ENCODE data around the gene LARGE1. TPM values are rescaled to one million over a fixed set of nuclear protein-coding genes. Genes with fewer than 3 reads are reported as not detected.

Gene LARGE1
- total RNA-seq, 4 donors from 2014 or later = 24.9 to 51.0 (median 32.7) TPM

DNA sequence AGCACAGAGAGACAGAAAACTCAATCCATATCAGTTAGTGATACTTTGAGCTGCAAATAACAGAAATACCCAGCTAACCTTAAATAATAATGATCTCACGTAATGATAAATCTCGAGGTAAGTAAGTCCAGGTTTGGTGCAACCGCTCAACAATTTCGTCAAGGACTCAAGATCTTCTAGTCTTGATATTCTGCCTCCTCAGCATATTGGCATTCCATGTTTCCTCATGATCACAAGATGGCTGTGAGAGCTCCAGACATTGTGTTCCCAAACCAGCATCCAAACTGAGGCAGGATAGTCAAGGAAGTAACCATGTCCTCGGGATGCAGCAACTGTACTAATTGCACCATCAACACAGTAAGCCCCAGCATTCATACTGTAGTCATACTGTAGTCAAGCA is 7.5 kb upstream of the LARGE1 start:
- H3K4me1 ChIP-seq = peaks cover 0 to 16% (median 2%) of the 10 kb centered on the region in 4 donors
- no peaks in the 10 kb centered on the region for H3K27me3 ChIP-seq
- WGBS, 2 donors = 88 to 92% methylated on average over 5 of the region's 5 CpGs
- no peak for DNase-seq (ENCODE audit: low spot score in 2 of 2)
- no peak overlapping the region for H3K4me3 ChIP-seq
- H3K36me3 ChIP-seq = no peaks in the 10 kb centered on the region
- H3K27ac ChIP-seq = no peak overlapping the region
- TF ChIP-seq, protein P1, sequence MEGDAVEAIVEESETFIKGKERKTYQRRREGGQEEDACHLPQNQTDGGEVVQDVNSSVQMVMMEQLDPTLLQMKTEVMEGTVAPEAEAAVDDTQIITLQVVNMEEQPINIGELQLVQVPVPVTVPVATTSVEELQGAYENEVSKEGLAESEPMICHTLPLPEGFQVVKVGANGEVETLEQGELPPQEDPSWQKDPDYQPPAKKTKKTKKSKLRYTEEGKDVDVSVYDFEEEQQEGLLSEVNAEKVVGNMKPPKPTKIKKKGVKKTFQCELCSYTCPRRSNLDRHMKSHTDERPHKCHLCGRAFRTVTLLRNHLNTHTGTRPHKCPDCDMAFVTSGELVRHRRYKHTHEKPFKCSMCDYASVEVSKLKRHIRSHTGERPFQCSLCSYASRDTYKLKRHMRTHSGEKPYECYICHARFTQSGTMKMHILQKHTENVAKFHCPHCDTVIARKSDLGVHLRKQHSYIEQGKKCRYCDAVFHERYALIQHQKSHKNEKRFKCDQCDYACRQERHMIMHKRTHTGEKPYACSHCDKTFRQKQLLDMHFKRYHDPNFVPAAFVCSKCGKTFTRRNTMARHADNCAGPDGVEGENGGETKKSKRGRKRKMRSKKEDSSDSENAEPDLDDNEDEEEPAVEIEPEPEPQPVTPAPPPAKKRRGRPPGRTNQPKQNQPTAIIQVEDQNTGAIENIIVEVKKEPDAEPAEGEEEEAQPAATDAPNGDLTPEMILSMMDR (IDR thresholded peaks at IDR 0.05) = no peak
- TF ChIP-seq POLR2A (IDR thresholded peaks at IDR 0.05) (no peak), EP300 (IDR thresholded peaks at IDR 0.05) (no peak)
- no peaks in the 10 kb centered on the region for H3K9me3 ChIP-seq

DNA sequence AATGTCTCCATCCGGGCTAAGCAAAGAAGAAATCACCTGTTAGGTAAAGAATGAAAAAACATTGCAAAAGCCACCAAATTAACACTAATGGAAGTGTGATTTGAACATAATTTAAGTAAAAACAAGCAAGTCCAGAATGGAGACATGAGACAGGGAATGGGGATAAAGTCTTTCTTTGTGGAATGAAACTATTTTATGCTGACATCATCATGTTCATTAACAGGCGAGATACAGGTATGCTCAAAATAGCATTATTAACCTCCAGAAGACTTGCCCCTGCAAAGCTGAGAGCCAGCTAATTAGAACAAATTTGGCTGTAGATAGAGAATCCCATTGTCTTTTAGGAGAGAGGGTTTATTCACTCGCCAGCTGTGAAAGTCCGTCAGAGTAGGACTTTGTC is 4.9 kb upstream of the LARGE1 start:
- no peak overlapping the region for H3K27ac ChIP-seq
- peaks cover 0 to 18% (median 2%) of the 10 kb centered on the region in 4 donors for H3K4me1 ChIP-seq
- no peak overlapping the region for H3K4me3 ChIP-seq
- no peaks in the 10 kb centered on the region for H3K9me3 ChIP-seq
- no peak for DNase-seq (ENCODE audit: low spot score in 2 of 2)
- TF ChIP-seq POLR2A (IDR thresholded peaks at IDR 0.05) = no peak
- TF ChIP-seq EP300 (IDR thresholded peaks at IDR 0.05) = no peak
- TF ChIP-seq, protein P1 (IDR thresholded peaks at IDR 0.05) = no peak
- 80 to 90% methylated on average over 4 of the region's 4 CpGs for WGBS, 2 donors
- H3K36me3 ChIP-seq = no peaks in the 10 kb centered on the region
- H3K27me3 ChIP-seq = no peaks in the 10 kb centered on the region

DNA sequence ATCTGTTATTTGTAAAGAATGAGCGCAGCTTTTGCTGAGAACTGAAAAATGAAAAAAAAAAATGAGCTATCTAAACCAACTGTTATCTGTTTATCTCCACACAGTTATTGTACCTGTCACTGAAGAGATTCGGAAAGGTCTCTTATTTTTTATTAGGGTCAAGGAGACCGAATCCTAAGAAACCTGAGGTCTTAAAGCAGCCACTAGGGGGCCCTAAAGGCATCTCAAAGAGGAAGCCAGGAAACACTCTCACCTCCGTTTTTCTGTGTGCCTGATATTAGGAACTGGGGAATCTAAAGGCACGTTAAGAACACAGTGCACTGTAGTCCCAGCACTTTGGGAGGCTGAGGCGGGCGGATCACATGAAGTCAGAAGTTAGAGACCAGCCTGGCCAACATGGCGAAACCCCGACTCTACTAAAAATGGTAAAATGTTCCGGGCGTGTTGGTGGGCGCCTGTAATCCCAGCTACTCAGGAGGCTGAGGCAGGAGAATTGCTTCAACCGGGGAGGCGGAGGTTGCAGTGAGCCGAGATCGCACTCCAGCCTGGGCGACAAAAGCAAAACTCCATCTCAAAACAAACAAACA is 3.5 kb upstream of the LARGE1 start:
- TF ChIP-seq, protein P1 (IDR thresholded peaks at IDR 0.05) = peak; percentile 65 to 80 (median 70)
- TF ChIP-seq POLR2A (IDR thresholded peaks at IDR 0.05) (no peak), EP300 (IDR thresholded peaks at IDR 0.05) (no peak)
- Histone ChIP-seq H3K9me3 (no peaks in the 10 kb centered on the region), H3K27me3 (no peaks in the 10 kb centered on the region), H3K27ac (peak overlapping the region in 3 of 4 donors; percentile 78 to 95 (median 88)), H3K36me3 (no peaks in the 10 kb centered on the region), H3K4me1 (peaks cover 0 to 29% (median 3%) of the 10 kb centered on the region in 4 donors), H3K4me3 (no peak overlapping the region)
- 45 to 48% methylated on average over 17 of the region's 17 CpGs for WGBS, 2 donors
- DNase-seq (ENCODE audit: low spot score in 2 of 2) = peak; percentile 33 to 85

DNA sequence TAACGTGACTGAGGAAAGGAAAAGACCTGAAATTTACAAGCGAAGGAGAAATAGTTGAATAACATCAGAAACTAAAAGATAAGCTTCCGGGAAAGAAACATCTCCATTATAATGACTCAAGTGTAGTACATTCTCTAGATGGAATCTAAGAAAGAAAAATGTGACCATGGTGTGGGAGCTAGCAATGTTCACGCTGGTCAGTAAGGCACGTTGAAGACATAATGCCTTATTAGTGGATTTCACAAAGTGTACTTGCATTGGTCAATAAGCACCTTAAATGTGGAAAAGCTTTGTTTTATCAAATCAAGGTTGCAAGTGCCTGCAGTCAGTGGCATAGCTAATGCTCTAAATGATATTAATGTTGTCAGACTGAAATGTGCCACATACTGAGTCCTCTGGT is 2.8 kb upstream of the LARGE1 start:
- H3K9me3 ChIP-seq = no peaks in the 10 kb centered on the region
- peak overlapping the region; percentile 49 to 89 (median 71) for H3K4me3 ChIP-seq
- no peaks in the 10 kb centered on the region for H3K27me3 ChIP-seq
- 1% methylated on average over 5 of the region's 5 CpGs for WGBS, 2 donors
- TF ChIP-seq, protein P1 (IDR thresholded peaks at IDR 0.05) = no peak
- TF ChIP-seq POLR2A (IDR thresholded peaks at IDR 0.05) = no peak
- no peak for TF ChIP-seq EP300 (IDR thresholded peaks at IDR 0.05)
- H3K36me3 ChIP-seq = no peaks in the 10 kb centered on the region
- no peak for DNase-seq (ENCODE audit: low spot score in 2 of 2)
- H3K4me1 ChIP-seq = peaks cover 0 to 36% (median 7%) of the 10 kb centered on the region in 4 donors
- H3K27ac ChIP-seq = peak overlapping the region; percentile 78 to 95 (median 84)

DNA sequence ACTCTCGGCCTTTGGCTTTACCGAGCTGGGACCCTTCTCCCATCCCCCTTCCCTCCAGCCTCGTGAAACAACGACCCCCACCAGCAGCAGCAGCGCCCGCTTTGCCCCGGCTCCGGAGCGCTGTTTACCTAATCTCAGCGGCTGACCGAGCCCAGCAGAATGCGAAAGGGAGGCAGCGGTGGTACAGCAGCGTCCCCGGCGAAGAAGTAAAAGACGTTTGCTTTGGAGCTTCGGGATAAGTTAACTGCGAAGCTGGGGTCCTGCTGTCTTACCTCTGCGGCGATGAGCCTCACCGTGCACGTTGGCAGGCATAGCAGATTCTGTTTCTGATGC is 2.0 kb upstream of the LARGE1 start:
- TF ChIP-seq, protein P1 (IDR thresholded peaks at IDR 0.05) = no peak
- no peak for TF ChIP-seq EP300 (IDR thresholded peaks at IDR 0.05)
- TF ChIP-seq POLR2A (IDR thresholded peaks at IDR 0.05) = no peak
- H3K27me3 ChIP-seq = no peaks in the 10 kb centered on the region
- peak overlapping the region; percentile 49 to 89 (median 71) for H3K4me3 ChIP-seq
- H3K27ac ChIP-seq = peak overlapping the region; percentile 78 to 95 (median 84)
- peak in 1 of 2 donors; percentile 36 for DNase-seq (ENCODE audit: low spot score in 2 of 2)
- WGBS, 2 donors = 1% methylated on average over 23 of the region's 23 CpGs
- no peaks in the 10 kb centered on the region for H3K36me3 ChIP-seq
- H3K9me3 ChIP-seq = no peaks in the 10 kb centered on the region
- H3K4me1 ChIP-seq = peaks cover 0 to 41% (median 7%) of the 10 kb centered on the region in 4 donors

All from tibial nerve (tissue), 4 donors.